Activated CD8-positive, alpha-beta T cell treated with anti-CD3 and anti-CD28 coated beads, Interleukin-2, amount 10 ng/mL, durations not matched to agents 7 days and 5 days (primary cell): Measurements from ENCODE around the gene PRIMA1. TPM values are rescaled to one million over a fixed set of nuclear protein-coding genes. Genes with fewer than 3 reads are reported as not detected.

Experiments
- ATAC-seq: fragments of 150-1000 bp; cut with Tn5 transposase; one replicate; pipeline ENCODE4 v1.10.0; 2021; ENCODE audit warnings: moderate library complexity
- CTCF ChIA-PET: fragments of 350-600 bp; sonication (Branson Sonifier 250); formaldehyde crosslinking; loops from one replicate; lab custom pipeline; 2021; ENCODE audit warnings: antibody characterized with exemption; lab: Charles Lee
- POLR2A ChIA-PET: fragments of 350-600 bp; sonication (Branson Sonifier 250); formaldehyde crosslinking; loops from one replicate; lab custom pipeline; 2021; ENCODE audit warnings: antibody characterized with exemption; lab: Charles Lee
- DNase-seq: peaks from one replicate; pipeline ENCODE4 v3.0.0-alpha.2; 2020
- H3K27ac Mint-ChIP-seq: one replicate; pipeline ENCODE4 v1.8.0; 2021; ENCODE audit warnings: mild to moderate bottlenecking, mixed read lengths
- H3K27me3 Mint-ChIP-seq: one replicate; pipeline ENCODE4 v1.8.0; 2021; ENCODE audit warnings: low read depth, mixed read lengths
- H3K36me3 Mint-ChIP-seq: one replicate; pipeline ENCODE4 v1.8.0; 2021; ENCODE audit warnings: low read depth, mixed read lengths
- H3K4me1 Mint-ChIP-seq: one replicate; pipeline ENCODE4 v1.8.0; 2021; ENCODE audit warnings: low read depth, mixed read lengths
- H3K4me3 Mint-ChIP-seq: one replicate; pipeline ENCODE4 v1.8.0; 2021; ENCODE audit warnings: mild to moderate bottlenecking, mixed read lengths
- H3K9me3 Mint-ChIP-seq: one replicate; pipeline ENCODE4 v1.8.0; 2022; ENCODE audit warnings: mixed read lengths; ENCODE audit not compliant: insufficient read depth
- total RNA-seq, 2 experiments: library from RNA; stranded (reverse); gene quantifications; one replicate each; pipeline ENCODE4 v1.2.3, GENCODE V29; 2021

PRIMA1 gene
- total RNA-seq, 2 experiments from 2014 or later, result not detected

- Mint-ChIP-seq H3K36me3 (no peaks in the 10 kb centered on the region), H3K4me1 (no peaks in the 10 kb centered on the region), H3K9me3 (no peaks in the 10 kb centered on the region), H3K27ac (no peak overlapping the region), H3K27me3 (peaks cover 19% of the 10 kb centered on the region), H3K4me3 (no peak overlapping the region)
- ATAC-seq, result no peak
- POLR2A ChIA-PET, result no interaction called here
- no peak for DNase-seq
- CTCF ChIA-PET, result no interaction called here
Observed at GRCh38 chr14:93690146-93690545, 98.1 kb downstream of the PRIMA1 start.

GRCh38 chr14:93688820-93689219 is 99.5 kb downstream of the PRIMA1 start:
- CTCF ChIA-PET, result no interaction called here
- no peaks in the 10 kb centered on the region for H3K4me1 Mint-ChIP-seq
- no peaks in the 10 kb centered on the region for H3K36me3 Mint-ChIP-seq
- no peak for DNase-seq
- H3K27ac Mint-ChIP-seq, result no peak overlapping the region
- peaks cover 19% of the 10 kb centered on the region for H3K27me3 Mint-ChIP-seq
- no peak overlapping the region for H3K4me3 Mint-ChIP-seq
- no peak for ATAC-seq
- POLR2A ChIA-PET, result no interaction called here
- no peaks in the 10 kb centered on the region for H3K9me3 Mint-ChIP-seq

GRCh38 chr14:93688239-93688666 is 100.0 kb downstream of the PRIMA1 start:
- Mint-ChIP-seq H3K27me3 (peaks cover 19% of the 10 kb centered on the region), H3K9me3 (no peaks in the 10 kb centered on the region), H3K27ac (no peak overlapping the region), H3K36me3 (no peaks in the 10 kb centered on the region), H3K4me1 (no peaks in the 10 kb centered on the region), H3K4me3 (no peak overlapping the region)
- DNase-seq (no peak), ATAC-seq (no peak)
- ChIA-PET POLR2A (interaction anchor here (0.6 to 1.2 kb wide), 2 partner anchors 112 to 334 kb away, joined by 3 to 4 read pairs; no protein-coding TSS in a partner anchor), CTCF (no interaction called here)

GRCh38 chr14:93686268-93686667 is 102.0 kb downstream of the PRIMA1 start:
- DNase-seq, result no peak
- Mint-ChIP-seq H3K36me3 (no peaks in the 10 kb centered on the region), H3K27me3 (peaks cover 19% of the 10 kb centered on the region), H3K4me1 (no peaks in the 10 kb centered on the region), H3K4me3 (no peak overlapping the region), H3K9me3 (no peaks in the 10 kb centered on the region), H3K27ac (no peak overlapping the region)
- CTCF ChIA-PET, result no interaction called here
- ATAC-seq, result no peak
- POLR2A ChIA-PET, result no interaction called here

GRCh38 chr14:93685121-93685895 is 103.0 kb downstream of the PRIMA1 start:
- no peak overlapping the region for H3K27ac Mint-ChIP-seq
- H3K9me3 Mint-ChIP-seq, result no peaks in the 10 kb centered on the region
- ATAC-seq, result no peak
- no peak for DNase-seq
- ChIA-PET POLR2A (no interaction called here), CTCF (interaction anchor here (1.0 kb wide), 1 partner anchor 255 kb away, joined by 3 read pairs; no protein-coding TSS in a partner anchor)
- H3K36me3 Mint-ChIP-seq, result no peaks in the 10 kb centered on the region
- peaks cover 19% of the 10 kb centered on the region for H3K27me3 Mint-ChIP-seq
- no peaks in the 10 kb centered on the region for H3K4me1 Mint-ChIP-seq
- H3K4me3 Mint-ChIP-seq, result no peak overlapping the region

GRCh38 chr14:93683226-93683625 is 105.1 kb downstream of the PRIMA1 start:
- peaks cover 17% of the 10 kb centered on the region for H3K27me3 Mint-ChIP-seq
- H3K4me3 Mint-ChIP-seq, result no peak overlapping the region
- ATAC-seq (no peak), DNase-seq (no peak)
- no peaks in the 10 kb centered on the region for H3K9me3 Mint-ChIP-seq
- ChIA-PET CTCF (no interaction called here), POLR2A (no interaction called here)
- H3K36me3 Mint-ChIP-seq, result no peaks in the 10 kb centered on the region
- H3K27ac Mint-ChIP-seq, result no peak overlapping the region
- H3K4me1 Mint-ChIP-seq, result no peaks in the 10 kb centered on the region

- Mint-ChIP-seq H3K9me3 (no peaks in the 10 kb centered on the region), H3K4me1 (no peaks in the 10 kb centered on the region), H3K27ac (no peak overlapping the region), H3K4me3 (no peak overlapping the region), H3K36me3 (no peaks in the 10 kb centered on the region), H3K27me3 (peaks cover 12% of the 10 kb centered on the region)
- ChIA-PET POLR2A (no interaction called here), CTCF (no interaction called here)
- ATAC-seq, result no peak
- DNase-seq, result no peak
Observed at GRCh38 chr14:93682459-93682858, 105.8 kb downstream of the PRIMA1 start.

GRCh38 chr14:93676416-93676958 is 111.8 kb downstream of the PRIMA1 start:
- Mint-ChIP-seq H3K36me3 (no peaks in the 10 kb centered on the region), H3K27ac (no peak overlapping the region), H3K4me3 (no peak overlapping the region), H3K27me3 (peaks cover 15% of the 10 kb centered on the region), H3K9me3 (no peaks in the 10 kb centered on the region), H3K4me1 (no peaks in the 10 kb centered on the region)
- ChIA-PET POLR2A (no interaction called here), CTCF (no interaction called here)
- ATAC-seq (no peak), DNase-seq (no peak)

- ChIA-PET CTCF (no interaction called here), POLR2A (no interaction called here)
- DNase-seq (no peak), ATAC-seq (no peak)
- no peak overlapping the region for H3K27ac Mint-ChIP-seq
- peaks cover 15% of the 10 kb centered on the region for H3K27me3 Mint-ChIP-seq
- H3K36me3 Mint-ChIP-seq, result no peaks in the 10 kb centered on the region
- H3K4me1 Mint-ChIP-seq, result no peaks in the 10 kb centered on the region
- H3K4me3 Mint-ChIP-seq, result no peak overlapping the region
- no peaks in the 10 kb centered on the region for H3K9me3 Mint-ChIP-seq
Observed at GRCh38 chr14:93675651-93676050, 112.6 kb downstream of the PRIMA1 start.

- CTCF ChIA-PET, result no interaction called here
- no peak overlapping the region for H3K27ac Mint-ChIP-seq
- H3K4me1 Mint-ChIP-seq, result no peaks in the 10 kb centered on the region
- DNase-seq, result no peak
- no peak overlapping the region for H3K4me3 Mint-ChIP-seq
- no peaks in the 10 kb centered on the region for H3K36me3 Mint-ChIP-seq
- H3K27me3 Mint-ChIP-seq, result peaks cover 13% of the 10 kb centered on the region
- no peak for ATAC-seq
- no peaks in the 10 kb centered on the region for H3K9me3 Mint-ChIP-seq
- POLR2A ChIA-PET, result no interaction called here
Observed at GRCh38 chr14:93674343-93674742, 113.9 kb downstream of the PRIMA1 start.

- CTCF ChIA-PET, result interaction anchor here (0.6 kb wide), 1 partner anchor 14 kb away, joined by 3 read pairs; no protein-coding TSS in a partner anchor
- no peak overlapping the region for H3K27ac Mint-ChIP-seq
- no peaks in the 10 kb centered on the region for H3K36me3 Mint-ChIP-seq
Observed at GRCh38 chr14:93669632-93670031, 118.7 kb downstream of the PRIMA1 start.

More at GRCh38 chr14:93669632-93670031, 118.7 kb downstream of the PRIMA1 start:
- DNase-seq (no peak), ATAC-seq (no peak)
- H3K4me1 Mint-ChIP-seq, result no peaks in the 10 kb centered on the region
- no peak overlapping the region for H3K4me3 Mint-ChIP-seq
- peaks cover 24% of the 10 kb centered on the region for H3K9me3 Mint-ChIP-seq
- peaks cover 18% of the 10 kb centered on the region for H3K27me3 Mint-ChIP-seq
- POLR2A ChIA-PET, result no interaction called here
